Fibroblast of lung (primary cell): ENCODE measurements around the gene TMC1.

ENCODE experiments used
- CTCF ChIP-seq, 2 donors: IDR thresholded peaks in 1 of 2; conservative IDR thresholded peaks in 1 of 2; 1 replicate in 1 of 2; 2 replicates in 1 of 2; pipeline ENCODE4 v1.5.1; 2011 to 2012; ENCODE audit warnings: low read length in 2 of 2, control low read depth in 1 of 2, inconsistent platforms in 1 of 2, low read depth in 1 of 2, mild to moderate bottlenecking in 1 of 2
- EZH2 ChIP-seq: IDR thresholded peaks from 2 replicates; pipeline ENCODE4 v1.5.1; 2012; ENCODE audit warnings: low read length, control low read depth, mild to moderate bottlenecking; ENCODE audit errors: missing control alignments

GRCh38 chr9:72533322-72533721 is 11.9 kb downstream of the TMC1 start:
- no peak for TF ChIP-seq CTCF (conservative IDR thresholded peaks at IDR 0.05 in 1 of 2, IDR thresholded peaks at IDR 0.05 in 1 of 2; ENCODE audit: low read depth in 1 of 2, low read length in 2 of 2)
- no peak for TF ChIP-seq EZH2
